IPS-18c (cell line): Measurements from ENCODE around the gene ATP13A2.
A peak's percentile ranks its signal among the peaks of the same experiment; 100 is the strongest.

Experiments
- H3K4me3 ChIP-seq: 2 replicates; pipeline ENCODE4 v1.7.0; 2013; ENCODE audit warnings: low read depth, mild to moderate bottlenecking, low read length, moderate library complexity; ENCODE audit not compliant: insufficient read depth
- H3K9me3 ChIP-seq: one replicate; pipeline ENCODE4 v1.6.1; 2013; ENCODE audit warnings: mild to moderate bottlenecking, low read length, moderate library complexity; ENCODE audit not compliant: control insufficient read depth, insufficient read depth

Gene ATP13A2

GRCh38 chr1:17012775-17013490 lies 1.2 kb upstream of the ATP13A2 start:
- Histone ChIP-seq H3K4me3 (no peak overlapping the region), H3K9me3 (no peaks in the 10 kb centered on the region)

- H3K4me3 ChIP-seq: peak overlapping the region; percentile 85
- no peaks in the 10 kb centered on the region for H3K9me3 ChIP-seq
Observed at GRCh38 chr1:17011092-17011438, 663 bp downstream of the ATP13A2 start.

- Histone ChIP-seq H3K4me3 (no peak overlapping the region), H3K9me3 (no peaks in the 10 kb centered on the region)
Observed at GRCh38 chr1:17009706-17010105, 2.0 kb downstream of the ATP13A2 start.

- Histone ChIP-seq H3K4me3 (no peak overlapping the region), H3K9me3 (no peaks in the 10 kb centered on the region)
Observed at GRCh38 chr1:17008208-17008855, 3.4 kb downstream of the ATP13A2 start.

GRCh38 chr1:17007121-17007520 lies 4.6 kb downstream of the ATP13A2 start:
- H3K9me3 ChIP-seq: no peaks in the 10 kb centered on the region
- H3K4me3 ChIP-seq: no peak overlapping the region

- H3K9me3 ChIP-seq: no peaks in the 10 kb centered on the region
Observed at GRCh38 chr1:17005365-17005740, 6.4 kb downstream of the ATP13A2 start.

GRCh38 chr1:17004466-17005364 lies 7.0 kb downstream of the ATP13A2 start:
- Histone ChIP-seq H3K4me3 (no peak overlapping the region), H3K9me3 (no peaks in the 10 kb centered on the region)

More at GRCh38 chr1:17005365-17005740, 6.4 kb downstream of the ATP13A2 start:
- no peak overlapping the region for H3K4me3 ChIP-seq

GRCh38 chr1:17002524-17002902 lies 9.2 kb downstream of the ATP13A2 start:
- no peaks in the 10 kb centered on the region for H3K9me3 ChIP-seq
- no peak overlapping the region for H3K4me3 ChIP-seq

- Histone ChIP-seq H3K9me3 (no peaks in the 10 kb centered on the region), H3K4me3 (no peak overlapping the region)
Observed at GRCh38 chr1:17001760-17002523, 9.8 kb downstream of the ATP13A2 start.

GRCh38 chr1:16999863-17000262 lies 11.9 kb downstream of the ATP13A2 start:
- Histone ChIP-seq H3K9me3 (no peaks in the 10 kb centered on the region), H3K4me3 (no peak overlapping the region)

GRCh38 chr1:16998589-16998988 lies 13.1 kb downstream of the ATP13A2 start:
- H3K9me3 ChIP-seq: no peaks in the 10 kb centered on the region
- no peak overlapping the region for H3K4me3 ChIP-seq

GRCh38 chr1:16996845-16997244 lies 14.9 kb downstream of the ATP13A2 start:
- Histone ChIP-seq H3K9me3 (no peaks in the 10 kb centered on the region), H3K4me3 (no peak overlapping the region)

GRCh38 chr1:16993521-16994038 lies 18.1 kb downstream of the ATP13A2 start:
- Histone ChIP-seq H3K4me3 (no peak overlapping the region), H3K9me3 (no peaks in the 10 kb centered on the region)

GRCh38 chr1:16992675-16993074 lies 19.1 kb downstream of the ATP13A2 start:
- no peak overlapping the region for H3K4me3 ChIP-seq
- H3K9me3 ChIP-seq: no peaks in the 10 kb centered on the region

GRCh38 chr1:16992102-16992501 lies 19.6 kb downstream of the ATP13A2 start:
- Histone ChIP-seq H3K4me3 (no peak overlapping the region), H3K9me3 (no peaks in the 10 kb centered on the region)

GRCh38 chr1:16991571-16991970 lies 20.2 kb downstream of the ATP13A2 start:
- no peaks in the 10 kb centered on the region for H3K9me3 ChIP-seq
- H3K4me3 ChIP-seq: no peak overlapping the region
